Heart left ventricle (tissue), 16 donors: ENCODE results near the gene VIPAS39. TPM values are rescaled to one million over a fixed set of nuclear protein-coding genes. Genes with fewer than 3 reads are reported as not detected.

ENCODE experiments used
- ATAC-seq, 4 donors: fragments of 200-7000 bp; cut with Tn5 transposase; one replicate each; pipeline ENCODE4 v1.9.1; 2020 to 2022; ENCODE audit warnings: moderate library complexity in 4 of 4, mild to moderate bottlenecking in 3 of 4, moderate number of reproducible peaks in 1 of 4
- DNase-seq, 5 donors: peaks; one replicate each; pipeline ENCODE4 v3.0.0-alpha.2; 2020
- H3K27ac ChIP-seq, 12 donors: fragments of 200-600 bp; sonication (generic) in 4 of 12; one replicate each; pipeline versions ENCODE4 v1.5.0 to v1.8.0; 2016 to 2022; ENCODE audit warnings: mild to moderate bottlenecking in 2 of 12
- H3K27me3 ChIP-seq, 9 donors: fragments of 200-600 bp; sonication (generic) in 2 of 9; one replicate each; pipeline versions ENCODE4 v1.5.1 to v1.8.0; 2016 to 2022; ENCODE audit warnings: mild to moderate bottlenecking in 3 of 9
- H3K36me3 ChIP-seq, 9 donors: fragments of 200-600 bp; sonication (generic) in 2 of 9; one replicate each; pipeline versions ENCODE4 v1.5.0 to v1.8.0; 2018 to 2022; ENCODE audit warnings: mild to moderate bottlenecking in 2 of 9
- H3K4me1 ChIP-seq, 12 donors: fragments of 200-600 bp; sonication (generic) in 4 of 12; one replicate each; pipeline versions ENCODE4 v1.5.0 to v1.8.0; 2016 to 2022; ENCODE audit warnings: mild to moderate bottlenecking in 3 of 12
- H3K4me3 ChIP-seq, 12 donors: fragments of 200-600 bp; sonication (generic) in 4 of 12; one replicate each; pipeline versions ENCODE4 v1.5.0 to v1.8.0; 2017 to 2022; ENCODE audit warnings: mild to moderate bottlenecking in 9 of 12, moderate library complexity in 4 of 12
- H3K9me3 ChIP-seq, 12 donors: fragments of 200-600 bp; sonication (generic) in 4 of 12; one replicate each; pipeline versions ENCODE4 v1.5.0 to v1.8.0; 2016 to 2022; ENCODE audit warnings: mild to moderate bottlenecking in 1 of 12
- CTCF ChIP-seq, 12 donors: fragments of 200-600 bp; sonication (generic) in 4 of 12; IDR thresholded peaks; one replicate each; pipeline versions ENCODE4 v1.5.0 to v1.8.0; 2018 to 2022; ENCODE audit warnings: antibody characterized with exemption in 12 of 12, mild to moderate bottlenecking in 5 of 12
- POLR2A ChIP-seq, 2 donors: fragments of 450-650 bp; IDR thresholded peaks; one replicate each; pipeline ENCODE4 v1.6.1; 2017; ENCODE audit warnings: antibody characterized with exemption in 2 of 2, mild to moderate bottlenecking in 2 of 2, moderate library complexity in 2 of 2
- WGBS, 4 donors: extraction: QIAGEN DNeasy Blood & Tissue Kit in 2 of 4; methylation state at CpG; one replicate each; pipeline versions ENCODE4 v1.1.5 to v1.1.7; 2013 to 2018; 5-methylcytosine and 5-hydroxymethylcytosine counted together
- intact Hi-C, 10 donors: fragments of 100-400 bp; cut with DNase I; formaldehyde crosslinking; loops; one replicate each; pipeline versions ENCODE4 v1.11.1 to v1.14.2; 2022
- polyA plus RNA-seq, 2 donors: library from polyadenylated mRNA; stranded (reverse); fragments of 200-250 nt; gene quantifications; one replicate each; pipeline ENCODE4 v1.2.3, GENCODE V29; 2013
- total RNA-seq, 9 donors: library from RNA; depleted of rRNA in 2 of 9; stranded (reverse); fragments of >200 nt in 2 of 9; fragmentation: NEBNext Ultra II Directional in 3 of 9; extraction: Animal tissue kit (Norgen Biotek cat#: 25700) in 3 of 9; gene quantifications; one replicate each; pipeline versions ENCODE4 v1.1.0 to v1.2.4, GENCODE V29; 2016 to 2023
- donor health status: ischemic (EF 13 %, LVEDD 7.1; RV severe dilation, severe dysfunction).
- donor health status: healthy with polysubstance abuse.
- donor health status: DM: no; HTN: yes; CAD: no.
- donor health status: DM: no; HTN: no; CAD: no.
- donor health status: ischemic (EF 25% LVEDD 6.9; RV normal size, moderate dysfunction).
- donor health status: ischemic (EF 25% LVEDD 5.7; RV mildly dilated, moderate dysfunction).
- donor health status: healthy.
- donor health status: DM: yes; HTN: yes; CAD: no.
- donor health status: ischemic (EF 35%, LVEDD 5.7; RV mildly dilated, moderate dysfunction).
- donor health status: nonischemic (EF 11% LVEDD 7.7; RV severe dilation, severe dysfunction).
- donor health status: DM: yes; HTN: yes; CAD: no.
- donor health status: PGD.
- donor health status: ischemic (EF 29% LVEDD 5.4; RV normal size, mild dysfunction).
- donor health status: nonischemic (EF 23%, LVEDD 6.1; RV moderate dilation, normal function).

The VIPAS39 gene
- total and polyA plus RNA-seq, 11 donors: 6.6 to 18.4 (median 13.8) TPM

GRCh38 chr14:77377502-77377844 is 79.9 kb downstream of the VIPAS39 start:
- H3K9me3 ChIP-seq: no peaks in the 10 kb centered on the region
- 14 to 17% (median 15%) methylated on average over 10 of the region's 10 CpGs for WGBS, 4 donors
- H3K36me3 ChIP-seq: no peaks in the 10 kb centered on the region
- peaks cover 0 to 27% (median 14%) of the 10 kb centered on the region in 12 donors for H3K4me1 ChIP-seq
- H3K27ac ChIP-seq: peak overlapping the region in 6 of 12 donors; percentile 74 to 89 (median 84)
- peak overlapping the region; percentile 69 to 88 (median 82) for H3K4me3 ChIP-seq
- intact Hi-C loops: loop anchor here in 6 of 10 donors (2.0 to 5.0 kb wide), 4 partner anchors 55 to 81 kb away; partner anchors contain the start of genes AHSA1 (in 5 of the 6), GSTZ1 (in 5 of the 6), POMT2 (in 5 of the 6) and VIPAS39 (in 3 of the 6)
- H3K27me3 ChIP-seq: no peaks in the 10 kb centered on the region
- DNase-seq (no peak), ATAC-seq (peak in 2 of 4 donors; percentile 8 to 9)
- TF ChIP-seq POLR2A (IDR thresholded peaks at IDR 0.05) (no peak), CTCF (IDR thresholded peaks at IDR 0.05) (no peak)

- Histone ChIP-seq H3K9me3 (no peaks in the 10 kb centered on the region), H3K36me3 (no peaks in the 10 kb centered on the region), H3K27me3 (no peaks in the 10 kb centered on the region), H3K4me1 (peaks cover 0 to 31% (median 14%) of the 10 kb centered on the region in 12 donors), H3K27ac (peak within 1 kb of the TSS; percentile 41 to 89 (median 83)), H3K4me3 (peak within 1 kb of the TSS; percentile 69 to 88 (median 82))
- DNase-seq (peak; percentile 81 to 93 (median 87)), ATAC-seq (peak; percentile 87 to 99 (median 99))
- peak in 1 of 2 donors; percentile 44 for TF ChIP-seq POLR2A (IDR thresholded peaks at IDR 0.05)
- peak in 9 of 12 donors; percentile 21 to 55 (median 35) for TF ChIP-seq CTCF (IDR thresholded peaks at IDR 0.05)
- intact Hi-C loops: loop anchor here in 6 of 10 donors (2.0 to 5.0 kb wide), 4 partner anchors 55 to 82 kb away; partner anchors contain the start of genes AHSA1 (in 5 of the 6), GSTZ1 (in 5 of the 6), POMT2 (in 5 of the 6) and VIPAS39 (in 3 of the 6)
- 0% methylated on average over 34 to 69 of the region's 69 CpGs for WGBS, 4 donors
These were observed 80.5 kb downstream of the VIPAS39 start, which contains the start of the genes SAMD15 and TMED8 for GRCh38 chr14:77376771-77377501. Gene SAMD15 (plus strand): TSS chr14:77377379. CDS start chr14:77377419, 40 bp downstream. Gene TMED8 (minus strand): TSS chr14:77377094. CDS start chr14:77377053, 41 bp downstream.

Other genes with a start within 250 kb of the VIPAS39 start
- gene NGB, start 186.4 kb downstream of the VIPAS39 start, total RNA-seq: not detected
- gene NGB, start 186.4 kb downstream of the VIPAS39 start, polyA plus RNA-seq: not detected
- 10 to 100 TPM in 8 of 9 donors, 1 to 10 TPM in 1; 7.3 to 27.6 (median 15.3) TPM for gene POMT2, start 136.7 kb downstream of the VIPAS39 start, total RNA-seq
- 10 to 100 TPM in 1 of 2 donors, 1 to 10 TPM in 1; 7.0 to 17.9 TPM for gene POMT2, start 136.7 kb downstream of the VIPAS39 start, polyA plus RNA-seq
- 10 to 100 TPM in 7 of 9 donors, 1 to 10 TPM in 2; 7.7 to 27.7 (median 13.7) TPM for gene GSTZ1, start 136.6 kb downstream of the VIPAS39 start, total RNA-seq
- 10 to 100 TPM; 11.5 to 13.6 TPM for gene GSTZ1, start 136.6 kb downstream of the VIPAS39 start, polyA plus RNA-seq
- gene TMED8, start 80.5 kb downstream of the VIPAS39 start, total RNA-seq: 1 to 10 TPM; 5.2 to 9.5 (median 7.8) TPM
- gene TMED8, start 80.5 kb downstream of the VIPAS39 start, polyA plus RNA-seq: 1 to 10 TPM; 1.5 to 5.0 TPM
- 1 to 10 TPM in 1 of 9 donors, under 1 TPM in 1, not detected in 7; 0.35 to 1.2 TPM for gene SAMD15, start 80.2 kb downstream of the VIPAS39 start, total RNA-seq
- gene SAMD15, start 80.2 kb downstream of the VIPAS39 start, polyA plus RNA-seq: under 1 TPM; 0.08 to 0.36 TPM
- gene NOXRED1, start 34.1 kb downstream of the VIPAS39 start, total RNA-seq: under 1 TPM in 4 of 9 donors, not detected in 5; 0.15 to 0.32 (median 0.28) TPM
- gene NOXRED1, start 34.1 kb downstream of the VIPAS39 start, polyA plus RNA-seq: not detected
- 100 to 1,000 TPM; 112 to 210 (median 152) TPM for gene AHSA1, start 492 bp upstream of the VIPAS39 start, total RNA-seq
- gene AHSA1, start 492 bp upstream of the VIPAS39 start, polyA plus RNA-seq: 100 to 1,000 TPM; 137 to 256 TPM
- gene ISM2, start 41.2 kb upstream of the VIPAS39 start, total RNA-seq: 1 to 10 TPM in 1 of 9 donors, not detected in 8; 1.3 TPM
- gene ISM2, start 41.2 kb upstream of the VIPAS39 start, polyA plus RNA-seq: not detected
- gene SPTLC2, start 159.0 kb upstream of the VIPAS39 start, total RNA-seq: 10 to 100 TPM in 8 of 9 donors, 1 to 10 TPM in 1; 8.2 to 25.2 (median 11.2) TPM
- 10 to 100 TPM in 1 of 2 donors, 1 to 10 TPM in 1; 3.8 to 12.0 TPM for gene SPTLC2, start 159.0 kb upstream of the VIPAS39 start, polyA plus RNA-seq